Measurements from ENCODE around the gene TEX2.

DNA sequence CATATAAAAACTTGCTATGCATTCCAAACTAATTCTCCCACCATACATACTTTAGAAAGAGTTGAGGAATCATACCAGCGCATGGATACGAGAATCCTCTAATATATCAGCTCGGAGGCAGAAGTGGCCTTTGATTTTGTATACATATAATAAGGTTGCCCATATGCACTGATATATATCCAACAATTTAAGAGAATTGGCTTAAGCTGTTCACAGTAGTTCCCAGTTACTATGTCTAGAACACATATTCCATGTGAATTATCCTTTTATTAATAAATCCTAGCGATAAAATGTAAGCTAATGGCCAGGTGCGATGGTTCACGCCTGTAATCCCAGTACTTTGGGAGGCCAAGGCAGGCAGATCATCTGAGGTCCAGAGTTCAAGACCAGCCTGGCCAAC lies 113.9 kb downstream of the TEX2 start:
- TF ChIP-seq, protein P1, sequence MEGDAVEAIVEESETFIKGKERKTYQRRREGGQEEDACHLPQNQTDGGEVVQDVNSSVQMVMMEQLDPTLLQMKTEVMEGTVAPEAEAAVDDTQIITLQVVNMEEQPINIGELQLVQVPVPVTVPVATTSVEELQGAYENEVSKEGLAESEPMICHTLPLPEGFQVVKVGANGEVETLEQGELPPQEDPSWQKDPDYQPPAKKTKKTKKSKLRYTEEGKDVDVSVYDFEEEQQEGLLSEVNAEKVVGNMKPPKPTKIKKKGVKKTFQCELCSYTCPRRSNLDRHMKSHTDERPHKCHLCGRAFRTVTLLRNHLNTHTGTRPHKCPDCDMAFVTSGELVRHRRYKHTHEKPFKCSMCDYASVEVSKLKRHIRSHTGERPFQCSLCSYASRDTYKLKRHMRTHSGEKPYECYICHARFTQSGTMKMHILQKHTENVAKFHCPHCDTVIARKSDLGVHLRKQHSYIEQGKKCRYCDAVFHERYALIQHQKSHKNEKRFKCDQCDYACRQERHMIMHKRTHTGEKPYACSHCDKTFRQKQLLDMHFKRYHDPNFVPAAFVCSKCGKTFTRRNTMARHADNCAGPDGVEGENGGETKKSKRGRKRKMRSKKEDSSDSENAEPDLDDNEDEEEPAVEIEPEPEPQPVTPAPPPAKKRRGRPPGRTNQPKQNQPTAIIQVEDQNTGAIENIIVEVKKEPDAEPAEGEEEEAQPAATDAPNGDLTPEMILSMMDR (IDR thresholded peaks at IDR 0.05) = no peak
- TF ChIP-seq, protein P2, sequence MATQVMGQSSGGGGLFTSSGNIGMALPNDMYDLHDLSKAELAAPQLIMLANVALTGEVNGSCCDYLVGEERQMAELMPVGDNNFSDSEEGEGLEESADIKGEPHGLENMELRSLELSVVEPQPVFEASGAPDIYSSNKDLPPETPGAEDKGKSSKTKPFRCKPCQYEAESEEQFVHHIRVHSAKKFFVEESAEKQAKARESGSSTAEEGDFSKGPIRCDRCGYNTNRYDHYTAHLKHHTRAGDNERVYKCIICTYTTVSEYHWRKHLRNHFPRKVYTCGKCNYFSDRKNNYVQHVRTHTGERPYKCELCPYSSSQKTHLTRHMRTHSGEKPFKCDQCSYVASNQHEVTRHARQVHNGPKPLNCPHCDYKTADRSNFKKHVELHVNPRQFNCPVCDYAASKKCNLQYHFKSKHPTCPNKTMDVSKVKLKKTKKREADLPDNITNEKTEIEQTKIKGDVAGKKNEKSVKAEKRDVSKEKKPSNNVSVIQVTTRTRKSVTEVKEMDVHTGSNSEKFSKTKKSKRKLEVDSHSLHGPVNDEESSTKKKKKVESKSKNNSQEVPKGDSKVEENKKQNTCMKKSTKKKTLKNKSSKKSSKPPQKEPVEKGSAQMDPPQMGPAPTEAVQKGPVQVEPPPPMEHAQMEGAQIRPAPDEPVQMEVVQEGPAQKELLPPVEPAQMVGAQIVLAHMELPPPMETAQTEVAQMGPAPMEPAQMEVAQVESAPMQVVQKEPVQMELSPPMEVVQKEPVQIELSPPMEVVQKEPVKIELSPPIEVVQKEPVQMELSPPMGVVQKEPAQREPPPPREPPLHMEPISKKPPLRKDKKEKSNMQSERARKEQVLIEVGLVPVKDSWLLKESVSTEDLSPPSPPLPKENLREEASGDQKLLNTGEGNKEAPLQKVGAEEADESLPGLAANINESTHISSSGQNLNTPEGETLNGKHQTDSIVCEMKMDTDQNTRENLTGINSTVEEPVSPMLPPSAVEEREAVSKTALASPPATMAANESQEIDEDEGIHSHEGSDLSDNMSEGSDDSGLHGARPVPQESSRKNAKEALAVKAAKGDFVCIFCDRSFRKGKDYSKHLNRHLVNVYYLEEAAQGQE (IDR thresholded peaks at IDR 0.05; ENCODE audit: insufficient read depth in 1 of 2, low read depth in 2 of 2, low read length in 1 of 2) = no peak

All from Panc1 (cell line).